GM23338 (cell line): Measurements from ENCODE around the gene SND1. TPM values are rescaled to one million over a fixed set of nuclear protein-coding genes. Genes with fewer than 3 reads are reported as not detected.

Experiments
- ATAC-seq: fragments of 200-7000 bp; cut with Tn5 transposase; 3 replicates; pipeline ENCODE4 v1.9.1; 2020
- DNase-seq: peaks from one replicate; pipeline ENCODE4 v3.0.0-alpha.2; 2015; ENCODE audit warnings: low spot score
- H2AFZ ChIP-seq: fragments of 200-600 bp; sonication (generic); 2 replicates; pipeline ENCODE4 v1.8.0; 2016; ENCODE audit warnings: antibody characterized with exemption, mild to moderate bottlenecking, moderate library complexity
- H3F3A ChIP-seq: fragments of 200-600 bp; sonication (generic); replicated peaks from 2 replicates; pipeline ENCODE4 v1.8.0; 2017; ENCODE audit warnings: antibody characterized with exemption, mixed run types, low read depth
- H3K27ac ChIP-seq: fragments of 200-600 bp; sonication (generic); 2 replicates; pipeline ENCODE4 v1.6.1; 2016; ENCODE audit warnings: low read depth
- H3K27me3 ChIP-seq: fragments of 200-600 bp; sonication (generic); 2 replicates; pipeline ENCODE4 v1.8.0; 2016; ENCODE audit warnings: mild to moderate bottlenecking, mixed run types, moderate library complexity; ENCODE audit not compliant: insufficient read depth
- H3K36me3 ChIP-seq: fragments of 200-600 bp; sonication (generic); 2 replicates; pipeline ENCODE4 v1.8.0; 2016; ENCODE audit warnings: mild to moderate bottlenecking; ENCODE audit not compliant: insufficient read depth
- H3K4me1 ChIP-seq: fragments of 200-600 bp; sonication (generic); 2 replicates; pipeline ENCODE4 v1.8.0; 2016; ENCODE audit warnings: mild to moderate bottlenecking, moderate library complexity; ENCODE audit not compliant: insufficient read depth
- H3K4me2 ChIP-seq: fragments of 200-600 bp; sonication (generic); 2 replicates; pipeline ENCODE4 v1.7.1; 2017; ENCODE audit warnings: mixed run types
- H3K4me3 ChIP-seq: fragments of 200-600 bp; sonication (generic); 2 replicates; pipeline ENCODE4 v1.6.1; 2016; ENCODE audit warnings: mixed run types
- H3K79me2 ChIP-seq: fragments of 200-600 bp; sonication (generic); replicated peaks from 2 replicates; pipeline ENCODE4 v1.8.0; 2017; ENCODE audit warnings: mild to moderate bottlenecking; ENCODE audit not compliant: insufficient read depth
- H3K9me2 ChIP-seq: fragments of 200-600 bp; sonication (generic); 2 replicates; pipeline ENCODE4 v1.8.0; 2017; ENCODE audit not compliant: insufficient read depth
- H4K20me1 ChIP-seq: fragments of 200-600 bp; sonication (generic); replicated peaks from 2 replicates; pipeline ENCODE4 v1.8.0; 2017; ENCODE audit warnings: mild to moderate bottlenecking; ENCODE audit not compliant: insufficient read depth
- H3K27ac Mint-ChIP-seq: 2 replicates; pipeline ENCODE4 v1.8.0; 2020; ENCODE audit warnings: inconsistent platforms, mild to moderate bottlenecking, moderate library complexity, mixed read lengths
- H3K27me3 Mint-ChIP-seq: 3 replicates; pipeline ENCODE4 v1.8.0; 2022; ENCODE audit warnings: low read depth, mild to moderate bottlenecking, moderate library complexity, mixed read lengths, inconsistent platforms; ENCODE audit not compliant: insufficient read depth, poor library complexity
- H3K36me3 Mint-ChIP-seq: 3 replicates; pipeline ENCODE4 v1.8.0; 2021; ENCODE audit warnings: low read depth, mild to moderate bottlenecking, inconsistent platforms, moderate library complexity, mixed read lengths
- H3K4me1 Mint-ChIP-seq: 3 replicates; pipeline ENCODE4 v1.8.0; 2020; ENCODE audit warnings: mild to moderate bottlenecking, inconsistent platforms, mixed read lengths
- H3K4me3 Mint-ChIP-seq: 3 replicates; pipeline ENCODE4 v1.8.0; 2021; ENCODE audit warnings: moderate library complexity, mild to moderate bottlenecking, inconsistent platforms, mixed read lengths
- H3K9me3 Mint-ChIP-seq: 3 replicates; pipeline ENCODE4 v1.8.0; 2020; ENCODE audit warnings: moderate library complexity, mild to moderate bottlenecking, inconsistent platforms, mixed read lengths
- CREB1 ChIP-seq: fragments of 250-450 bp; sonication (Bioruptor Pico); IDR thresholded peaks from 2 replicates; pipeline ENCODE4 v1.5.0; 2020; ENCODE audit warnings: low read depth, mild to moderate bottlenecking, moderate library complexity
- EZH2 ChIP-seq: fragments of 200-600 bp; sonication (generic); IDR thresholded peaks from one replicate; pipeline ENCODE4 v1.8.0; 2017; ENCODE audit warnings: antibody characterized with exemption, mild to moderate bottlenecking, low read depth; ENCODE audit not compliant: unreplicated experiment
- EZH2phosphoT487 ChIP-seq: fragments of 200-600 bp; sonication (generic); IDR thresholded peaks from one replicate; pipeline ENCODE4 v1.8.1; 2018; ENCODE audit warnings: antibody characterized with exemption; ENCODE audit not compliant: unreplicated experiment
- POLR2AphosphoS5 ChIP-seq: IDR thresholded peaks from 2 replicates; pipeline ENCODE4 v1.6.1; 2016; ENCODE audit warnings: antibody characterized with exemption, low read depth
- REST ChIP-seq: IDR thresholded peaks from one replicate; pipeline ENCODE4 v1.6.1; 2018; ENCODE audit warnings: antibody characterized with exemption; ENCODE audit not compliant: unreplicated experiment
- STAT1 ChIP-seq: IDR thresholded peaks from one replicate; pipeline ENCODE4 v1.6.1; 2016; ENCODE audit warnings: antibody characterized with exemption; ENCODE audit not compliant: unreplicated experiment
- ZNF114 ChIP-seq: fragments of 250-450 bp; sonication (Bioruptor Pico); IDR thresholded peaks from 2 replicates; pipeline ENCODE4 v1.5.0; 2020; ENCODE audit warnings: mild to moderate bottlenecking, moderate library complexity
- polyA plus RNA-seq: library from polyadenylated mRNA; unstranded; fragments of >200 nt; fragmentation: Nextera tagmentation; extraction: Ambion mirVana; gene quantifications from 2 replicates; pipeline ENCODE4 v1.2.1, GENCODE V29; 2016
- total RNA-seq: library from RNA; depleted of rRNA; stranded (reverse); fragments of >200 nt; shearing (Covaris generic); gene quantifications from 2 replicates; pipeline ENCODE4 v1.2.3, GENCODE V29; 2014
- TF ChIP-seq, protein P1 (sequence below): IDR thresholded peaks from 2 replicates; pipeline ENCODE4 v1.6.1; 2016; ENCODE audit warnings: antibody characterized with exemption
- TF ChIP-seq, protein P2 (sequence below): fragments of 250-450 bp; sonication (Bioruptor Pico); IDR thresholded peaks from 2 replicates; pipeline ENCODE4 v1.5.0; 2020; ENCODE audit warnings: mild to moderate bottlenecking, moderate library complexity

The SND1 gene
- total and polyA plus RNA-seq, 2 experiments from 2014 or later = 107 to 254 TPM

DNA sequence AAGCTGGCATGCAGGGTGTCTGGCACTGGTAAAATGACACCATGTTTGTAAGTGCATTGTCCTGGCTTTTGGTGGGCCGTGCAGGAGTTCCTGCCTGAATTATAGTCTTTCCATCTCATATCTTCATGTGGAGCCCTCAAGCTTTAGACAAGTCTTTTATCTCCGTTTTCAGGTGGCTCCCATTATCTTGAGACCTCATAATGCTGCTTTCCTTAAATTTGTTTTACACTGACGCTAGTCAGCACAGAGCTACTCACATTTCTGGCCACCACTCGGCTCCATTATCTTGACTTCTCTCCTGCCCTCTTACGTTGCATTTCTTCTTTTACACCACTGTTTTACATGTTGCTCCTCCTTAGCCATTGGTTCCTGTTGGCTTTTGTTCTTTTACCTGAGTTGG lies 342.0 kb downstream of the SND1 start (continued):
- TF ChIP-seq REST (no peak), CREB1 (CRISPR knock-in tag) (no peak)

DNA sequence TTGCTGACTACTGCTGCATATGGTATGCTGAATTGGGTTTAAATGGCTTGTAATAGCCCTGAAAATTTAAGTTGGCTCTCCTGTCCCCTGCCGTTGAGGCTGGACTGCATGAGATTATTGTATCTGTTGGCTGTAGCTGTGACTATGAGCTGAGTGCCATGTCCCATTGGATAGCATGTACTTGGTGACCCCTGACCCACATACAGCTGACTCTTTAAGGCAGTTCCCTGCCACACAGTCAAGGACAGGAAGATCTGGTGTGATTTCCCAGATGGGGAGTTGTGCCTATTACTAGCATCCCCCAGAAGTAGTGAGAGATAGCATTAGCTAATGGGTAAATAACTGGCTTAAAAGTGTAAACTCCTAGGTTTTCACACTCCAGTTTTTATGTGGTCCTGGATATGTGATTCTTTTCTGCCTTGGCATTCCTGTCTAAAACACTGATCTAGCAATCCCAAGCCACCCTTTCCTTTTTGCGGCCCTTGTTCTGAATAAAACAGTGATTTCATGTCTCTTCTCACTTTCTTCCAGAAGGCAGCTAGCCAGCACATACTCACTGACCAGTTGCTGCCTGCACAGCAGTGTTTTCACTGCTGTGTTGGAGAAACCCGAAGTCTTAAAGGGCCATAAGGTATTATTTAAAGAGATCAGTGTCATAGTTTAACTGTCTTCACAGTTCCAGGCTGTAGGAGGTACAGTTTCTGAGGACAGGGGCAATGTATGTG lies 343.3 kb downstream of the SND1 start:
- Mint-ChIP-seq H3K9me3 (no peaks in the 10 kb centered on the region), H3K27ac (peak overlapping the region; percentile 38; the same call in 1 of the 2 replicates), H3K4me3 (no peak overlapping the region), H3K36me3 (peaks cover 15% of the 10 kb centered on the region), H3K4me1 (peaks cover 42% of the 10 kb centered on the region), H3K27me3 (peaks cover 2% of the 10 kb centered on the region)
- H3K4me2 ChIP-seq = no peak overlapping the region
- no peak; the same call in 1 of the 3 replicates for ATAC-seq
- peaks cover 6% of the 10 kb centered on the region for H3K79me2 ChIP-seq
- H3K27me3 ChIP-seq = no peaks in the 10 kb centered on the region
- no peaks in the 10 kb centered on the region for H3K9me2 ChIP-seq
- DNase-seq = no peak
- peaks cover 6% of the 10 kb centered on the region; the same call in 1 of the 2 replicates for H4K20me1 ChIP-seq
- H2AFZ ChIP-seq = no peak overlapping the region
- peak overlapping the region; percentile 74; the same call in 1 of the 2 replicates for H3K27ac ChIP-seq
- H3F3A ChIP-seq = no peaks in the 10 kb centered on the region
- peaks cover 8% of the 10 kb centered on the region for H3K36me3 ChIP-seq
- peaks cover 17% of the 10 kb centered on the region for H3K4me1 ChIP-seq
- H3K4me3 ChIP-seq = no peak overlapping the region
- TF ChIP-seq POLR2AphosphoS5 = no peak
- TF ChIP-seq, protein P1, sequence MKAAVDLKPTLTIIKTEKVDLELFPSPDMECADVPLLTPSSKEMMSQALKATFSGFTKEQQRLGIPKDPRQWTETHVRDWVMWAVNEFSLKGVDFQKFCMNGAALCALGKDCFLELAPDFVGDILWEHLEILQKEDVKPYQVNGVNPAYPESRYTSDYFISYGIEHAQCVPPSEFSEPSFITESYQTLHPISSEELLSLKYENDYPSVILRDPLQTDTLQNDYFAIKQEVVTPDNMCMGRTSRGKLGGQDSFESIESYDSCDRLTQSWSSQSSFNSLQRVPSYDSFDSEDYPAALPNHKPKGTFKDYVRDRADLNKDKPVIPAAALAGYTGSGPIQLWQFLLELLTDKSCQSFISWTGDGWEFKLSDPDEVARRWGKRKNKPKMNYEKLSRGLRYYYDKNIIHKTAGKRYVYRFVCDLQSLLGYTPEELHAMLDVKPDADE = no peak
- TF ChIP-seq, protein P2, sequence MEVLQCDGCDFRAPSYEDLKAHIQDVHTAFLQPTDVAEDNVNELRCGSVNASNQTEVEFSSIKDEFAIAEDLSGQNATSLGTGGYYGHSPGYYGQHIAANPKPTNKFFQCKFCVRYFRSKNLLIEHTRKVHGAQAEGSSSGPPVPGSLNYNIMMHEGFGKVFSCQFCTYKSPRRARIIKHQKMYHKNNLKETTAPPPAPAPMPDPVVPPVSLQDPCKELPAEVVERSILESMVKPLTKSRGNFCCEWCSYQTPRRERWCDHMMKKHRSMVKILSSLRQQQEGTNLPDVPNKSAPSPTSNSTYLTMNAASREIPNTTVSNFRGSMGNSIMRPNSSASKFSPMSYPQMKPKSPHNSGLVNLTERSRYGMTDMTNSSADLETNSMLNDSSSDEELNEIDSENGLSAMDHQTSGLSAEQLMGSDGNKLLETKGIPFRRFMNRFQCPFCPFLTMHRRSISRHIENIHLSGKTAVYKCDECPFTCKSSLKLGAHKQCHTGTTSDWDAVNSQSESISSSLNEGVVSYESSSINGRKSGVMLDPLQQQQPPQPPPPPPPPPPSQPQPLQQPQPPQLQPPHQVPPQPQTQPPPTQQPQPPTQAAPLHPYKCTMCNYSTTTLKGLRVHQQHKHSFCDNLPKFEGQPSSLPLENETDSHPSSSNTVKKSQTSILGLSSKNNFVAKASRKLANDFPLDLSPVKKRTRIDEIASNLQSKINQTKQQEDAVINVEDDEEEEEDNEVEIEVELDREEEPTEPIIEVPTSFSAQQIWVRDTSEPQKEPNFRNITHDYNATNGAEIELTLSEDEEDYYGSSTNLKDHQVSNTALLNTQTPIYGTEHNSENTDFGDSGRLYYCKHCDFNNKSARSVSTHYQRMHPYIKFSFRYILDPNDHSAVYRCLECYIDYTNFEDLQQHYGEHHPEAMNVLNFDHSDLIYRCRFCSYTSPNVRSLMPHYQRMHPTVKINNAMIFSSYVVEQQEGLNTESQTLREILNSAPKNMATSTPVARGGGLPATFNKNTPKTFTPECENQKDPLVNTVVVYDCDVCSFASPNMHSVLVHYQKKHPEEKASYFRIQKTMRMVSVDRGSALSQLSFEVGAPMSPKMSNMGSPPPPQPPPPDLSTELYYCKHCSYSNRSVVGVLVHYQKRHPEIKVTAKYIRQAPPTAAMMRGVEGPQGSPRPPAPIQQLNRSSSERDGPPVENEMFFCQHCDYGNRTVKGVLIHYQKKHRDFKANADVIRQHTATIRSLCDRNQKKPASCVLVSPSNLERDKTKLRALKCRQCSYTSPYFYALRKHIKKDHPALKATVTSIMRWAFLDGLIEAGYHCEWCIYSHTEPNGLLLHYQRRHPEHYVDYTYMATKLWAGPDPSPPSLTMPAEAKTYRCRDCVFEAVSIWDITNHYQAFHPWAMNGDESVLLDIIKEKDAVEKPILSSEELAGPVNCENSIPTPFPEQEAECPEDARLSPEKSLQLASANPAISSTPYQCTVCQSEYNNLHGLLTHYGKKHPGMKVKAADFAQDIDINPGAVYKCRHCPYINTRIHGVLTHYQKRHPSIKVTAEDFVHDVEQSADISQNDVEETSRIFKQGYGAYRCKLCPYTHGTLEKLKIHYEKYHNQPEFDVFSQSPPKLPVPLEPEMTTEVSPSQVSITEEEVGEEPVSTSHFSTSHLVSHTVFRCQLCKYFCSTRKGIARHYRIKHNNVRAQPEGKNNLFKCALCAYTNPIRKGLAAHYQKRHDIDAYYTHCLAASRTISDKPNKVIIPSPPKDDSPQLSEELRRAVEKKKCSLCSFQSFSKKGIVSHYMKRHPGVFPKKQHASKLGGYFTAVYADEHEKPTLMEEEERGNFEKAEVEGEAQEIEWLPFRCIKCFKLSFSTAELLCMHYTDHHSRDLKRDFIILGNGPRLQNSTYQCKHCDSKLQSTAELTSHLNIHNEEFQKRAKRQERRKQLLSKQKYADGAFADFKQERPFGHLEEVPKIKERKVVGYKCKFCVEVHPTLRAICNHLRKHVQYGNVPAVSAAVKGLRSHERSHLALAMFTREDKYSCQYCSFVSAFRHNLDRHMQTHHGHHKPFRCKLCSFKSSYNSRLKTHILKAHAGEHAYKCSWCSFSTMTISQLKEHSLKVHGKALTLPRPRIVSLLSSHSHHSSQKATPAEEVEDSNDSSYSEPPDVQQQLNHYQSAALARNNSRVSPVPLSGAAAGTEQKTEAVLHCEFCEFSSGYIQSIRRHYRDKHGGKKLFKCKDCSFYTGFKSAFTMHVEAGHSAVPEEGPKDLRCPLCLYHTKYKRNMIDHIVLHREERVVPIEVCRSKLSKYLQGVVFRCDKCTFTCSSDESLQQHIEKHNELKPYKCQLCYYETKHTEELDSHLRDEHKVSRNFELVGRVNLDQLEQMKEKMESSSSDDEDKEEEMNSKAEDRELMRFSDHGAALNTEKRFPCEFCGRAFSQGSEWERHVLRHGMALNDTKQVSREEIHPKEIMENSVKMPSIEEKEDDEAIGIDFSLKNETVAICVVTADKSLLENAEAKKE = no peak
- TF ChIP-seq EZH2phosphoT487 = no peak
- no peak for TF ChIP-seq EZH2
- TF ChIP-seq ZNF114 (CRISPR knock-in tag) = no peak
- TF ChIP-seq CREB1 (CRISPR knock-in tag) = no peak
- TF ChIP-seq STAT1 = no peak
- TF ChIP-seq REST = no peak
